DMS53 treated with DMSO at 0.1 percent for 48 hours (cell line): Measurements from ENCODE around the gene PTPRM.

Experiments
- DNase-seq: peaks from one replicate; lab custom pipeline; 2025; ENCODE audit not compliant: unreplicated experiment; lab: John Stamatoyannopoulos, UW

PTPRM gene

GRCh38 chr18:7566567-7567473, at the start of gene PTPRM:
TSS of gene PTPRM (plus strand) at chr18:7567316. CDS start at chr18:7567819, 503 bp downstream.
- peak; percentile 82 for DNase-seq

GRCh38 chr18:7517852-7518251, 49.3 kb upstream of the PTPRM start:
- no peak for DNase-seq

GRCh38 chr18:7520200-7520785, 46.8 kb upstream of the PTPRM start:
- DNase-seq, result no peak

GRCh38 chr18:7521226-7521856, 45.8 kb upstream of the PTPRM start:
- no peak for DNase-seq

- no peak for DNase-seq
These were observed 43.3 kb upstream of the PTPRM start for GRCh38 chr18:7523772-7524171.

GRCh38 chr18:7524786-7525185, 42.3 kb upstream of the PTPRM start:
- DNase-seq, result no peak

GRCh38 chr18:7532942-7533341, 34.2 kb upstream of the PTPRM start:
- DNase-seq, result no peak

- DNase-seq, result no peak
These were observed 31.5 kb upstream of the PTPRM start for GRCh38 chr18:7535436-7536205.

- no peak for DNase-seq
These were observed 30.0 kb upstream of the PTPRM start for GRCh38 chr18:7537145-7537544.

- no peak for DNase-seq
These were observed 25.3 kb upstream of the PTPRM start for GRCh38 chr18:7541835-7542234.

- no peak for DNase-seq
These were observed 22.4 kb upstream of the PTPRM start for GRCh38 chr18:7544686-7545085.

GRCh38 chr18:7545734-7546133, 21.4 kb upstream of the PTPRM start:
- no peak for DNase-seq

GRCh38 chr18:7548221-7548620, 18.9 kb upstream of the PTPRM start:
- DNase-seq, result no peak

- DNase-seq, result no peak
These were observed 18.4 kb upstream of the PTPRM start for GRCh38 chr18:7548721-7549120.

GRCh38 chr18:7557973-7558372, 9.1 kb upstream of the PTPRM start:
- DNase-seq, result no peak

GRCh38 chr18:7558769-7559168, 8.3 kb upstream of the PTPRM start:
- DNase-seq, result no peak

- DNase-seq, result no peak
These were observed 7.3 kb upstream of the PTPRM start for GRCh38 chr18:7559709-7560319.

- no peak for DNase-seq
These were observed 5.1 kb upstream of the PTPRM start for GRCh38 chr18:7561909-7562460.

GRCh38 chr18:7562491-7562890, 4.6 kb upstream of the PTPRM start:
- DNase-seq, result no peak

- no peak for DNase-seq
These were observed 1.4 kb upstream of the PTPRM start for GRCh38 chr18:7565677-7566076.

- no peak for DNase-seq
These were observed 911 bp upstream of the PTPRM start for GRCh38 chr18:7566244-7566566.
